ENCODE data around the gene RNLS. TPM values are rescaled to one million over a fixed set of nuclear protein-coding genes. Genes with fewer than 3 reads are reported as not detected.

The RNLS gene
- total and polyA plus RNA-seq, 2 of the 8 experiments (the other 6 are each of a cell fraction or from before 2014, with no cell fraction given) = 7.5 to 12.7 TPM

GRCh38 chr10:88293651-88294230, 289.4 kb downstream of the RNLS start:
- 87% methylated on average over 3 of the region's 3 CpGs; no CpG with 5 or more reads in 1 of the 2 experiments for WGBS, 2 experiments (ENCODE audit: extremely low coverage in 1 of 2, insufficient coverage in 1 of 2, insufficient read length in 1 of 2, insufficient replicate concordance in 2 of 2, low coverage in 1 of 2, low lambda C conversion rate in 2 of 2, missing lambda C conversion rate in 1 of 2)
- CTCF ChIA-PET (ENCODE audit: partially characterized antibody) = interaction anchor here (0.7 to 1.1 kb wide), 4 partner anchors 24 to 99 kb away, joined by 3 read pairs; no protein-coding TSS in a partner anchor
- H2AFZ ChIP-seq (ENCODE audit: low read length) = no peak overlapping the region
- no peak overlapping the region for H3K18ac ChIP-seq (ENCODE audit: extremely low read depth, low read length)
- H2BK120ac ChIP-seq (replicated peaks; ENCODE audit: low read depth, low read length) = no peak overlapping the region
- no peak overlapping the region for H4K8ac ChIP-seq (ENCODE audit: extremely low read depth, insufficient read depth, low read length)
- no peak overlapping the region for H4K5ac ChIP-seq (ENCODE audit: insufficient read length, low read depth, low read length)
- DNase-seq (ENCODE audit: low read depth in 1 of 2, low spot score in 2 of 2) = no peak
- no peak overlapping the region for H3K14ac ChIP-seq (ENCODE audit: insufficient read length)
- no peak overlapping the region for H3K27ac ChIP-seq (ENCODE audit: low read depth, low read length)
- no peaks in the 10 kb centered on the region for H3K79me1 ChIP-seq (ENCODE audit: low read depth, low read length)
- H3K23me2 ChIP-seq (ENCODE audit: low read depth, low read length) = no peaks in the 10 kb centered on the region
- no peaks in the 10 kb centered on the region for H3K9me3 ChIP-seq (ENCODE audit: insufficient read depth in 2 of 2, low read depth in 1 of 2, low read length in 1 of 2)
- no peak overlapping the region for H3K56ac ChIP-seq (replicated peaks; ENCODE audit: insufficient read length, low read depth, low read length)
- no peaks in the 10 kb centered on the region for H4K20me1 ChIP-seq (replicated peaks in 1 of 2; ENCODE audit: control insufficient read depth in 1 of 2, insufficient read depth in 2 of 2, low read length in 2 of 2)
- no peak overlapping the region for H2BK20ac ChIP-seq (ENCODE audit: low read length)
- POLR2A ChIA-PET (ENCODE audit: partially characterized antibody) = no interaction called here
- H3K23ac ChIP-seq (ENCODE audit: insufficient read length) = no peak overlapping the region
- H3K4ac ChIP-seq (replicated peaks; ENCODE audit: insufficient read length, low read depth, low read length) = no peak overlapping the region
- no peak for FAIRE-seq
- no peaks in the 10 kb centered on the region for H3K27me3 ChIP-seq (replicated peaks in 1 of 4; ENCODE audit: control insufficient read depth in 3 of 4, extremely low read depth in 1 of 4, insufficient read depth in 3 of 4, low read length in 3 of 4)
- no peak overlapping the region for H2AK5ac ChIP-seq (ENCODE audit: low read depth, low read length)
- H2BK15ac ChIP-seq (ENCODE audit: low read length) = no peak overlapping the region
- no peaks in the 10 kb centered on the region for H3K36me3 ChIP-seq (ENCODE audit: control insufficient read depth in 2 of 4, insufficient read depth in 4 of 4, low read length in 3 of 4)
- no peak overlapping the region for H3K4me3 ChIP-seq (ENCODE audit: extremely low read depth in 1 of 4, insufficient read depth in 2 of 4, low read depth in 3 of 4, low read length in 4 of 4)
- H2BK12ac ChIP-seq (ENCODE audit: low read depth, low read length) = no peak overlapping the region
- H3K4me1 ChIP-seq (replicated peaks in 1 of 4; ENCODE audit: control insufficient read depth in 3 of 4, insufficient read depth in 4 of 4, low read length in 3 of 4) = no peaks in the 10 kb centered on the region
- no peak overlapping the region for H4K91ac ChIP-seq (replicated peaks; ENCODE audit: insufficient read length, low read length)
- H3K4me2 ChIP-seq (ENCODE audit: insufficient read depth in 1 of 2, low read depth in 2 of 2, low read length in 2 of 2) = no peak overlapping the region
- no peak overlapping the region for H3K9ac ChIP-seq (replicated peaks in 1 of 4; ENCODE audit: extremely low read depth in 1 of 4, low read depth in 3 of 4, low read length in 3 of 4)
- H2BK5ac ChIP-seq (ENCODE audit: low read depth, low read length) = no peak overlapping the region
- H3K79me2 ChIP-seq (ENCODE audit: control insufficient read depth in 1 of 2, insufficient read depth in 2 of 2, low read length in 2 of 2) = no peaks in the 10 kb centered on the region
- TF ChIP-seq YY1 (IDR thresholded peaks at IDR 0.05; ENCODE audit: low read depth, low read length) (no peak), BCL11A (IDR thresholded peaks at IDR 0.05; ENCODE audit: low read depth in 2 of 2, low read length in 2 of 2) (no peak), EP300 (IDR thresholded peaks at IDR 0.05; ENCODE audit: borderline replicate concordance in 1 of 2, low read depth in 2 of 2, low read length in 2 of 2) (no peak), KDM5A (IDR thresholded peaks at IDR 0.05; ENCODE audit: low read length) (no peak), CHD2 (IDR thresholded peaks at IDR 0.05; ENCODE audit: low read length) (no peak), FOSL1 (IDR thresholded peaks at IDR 0.05; ENCODE audit: insufficient read depth, low read depth, low read length) (no peak), CEBPB (IDR thresholded peaks at IDR 0.05; ENCODE audit: low read depth, low read length) (no peak), USF2 (IDR thresholded peaks at IDR 0.05; ENCODE audit: low read length) (no peak), RFX5 (IDR thresholded peaks at IDR 0.05; ENCODE audit: borderline replicate concordance, low read depth, low read length) (no peak), E2F6 (IDR thresholded peaks at IDR 0.05) (no peak), BRCA1 (IDR thresholded peaks at IDR 0.05; ENCODE audit: low read depth, low read length) (no peak), MAFK (IDR thresholded peaks at IDR 0.05; ENCODE audit: low read depth, low read length) (no peak)
